Breast epithelium (tissue), 3 donors: ENCODE results near the gene TSR1.

Source experiments
- POLR2A ChIP-seq: fragments of 450-650 bp; IDR thresholded peaks from one replicate; pipeline ENCODE4 v1.6.1; 2016; ENCODE audit warnings: antibody characterized with exemption, mild to moderate bottlenecking, moderate library complexity
- POLR2AphosphoS5 ChIP-seq, 3 donors: sonication (generic); formaldehyde crosslinking; IDR thresholded peaks; one replicate each; pipeline ENCODE4 v1.6.1; 2017; ENCODE audit warnings: antibody characterized with exemption in 3 of 3
- TF ChIP-seq, protein P1 (sequence below), 3 donors: fragments of 450-650 bp; IDR thresholded peaks; one replicate each; pipeline ENCODE4 v1.5.1; 2016 to 2017; ENCODE audit warnings: antibody characterized with exemption in 3 of 3, mild to moderate bottlenecking in 3 of 3, moderate library complexity in 3 of 3

DNA sequence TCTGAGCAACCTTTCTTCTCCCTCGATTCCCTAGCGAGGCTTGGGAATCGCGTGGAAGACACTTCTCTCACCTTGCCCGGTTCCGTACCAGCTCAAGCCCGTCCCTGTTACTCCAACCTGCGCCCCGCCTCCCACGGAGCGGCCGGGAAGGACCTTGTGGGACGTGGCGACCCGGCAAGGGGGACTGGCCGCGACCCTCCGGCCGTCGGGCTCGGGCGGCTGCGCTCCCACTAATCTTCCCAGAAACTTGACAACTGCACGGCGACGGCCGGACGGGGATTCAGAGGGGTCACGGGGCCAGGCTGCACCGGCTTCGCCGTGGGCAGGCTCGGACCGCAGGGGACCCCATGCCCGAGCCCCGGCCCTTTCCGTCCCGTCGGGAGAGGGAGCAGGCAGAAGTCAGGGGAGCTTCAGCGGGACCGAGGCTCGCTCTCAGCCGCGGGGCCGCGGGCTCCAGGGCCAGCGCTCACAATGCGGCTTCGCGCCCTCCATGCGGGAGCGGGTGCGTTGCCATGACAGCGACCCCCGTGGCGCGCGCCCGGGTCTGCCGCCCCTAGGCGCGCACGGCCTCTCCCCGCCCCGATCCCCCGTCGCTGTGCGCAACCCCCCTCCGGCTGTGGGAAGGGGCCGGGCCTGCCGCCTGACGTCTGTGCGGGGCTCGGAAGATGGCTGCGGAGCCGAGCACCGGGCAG lies 741 bp upstream of the TSR1 start, which contains the start of gene SGSM2:
- TF ChIP-seq, protein P1, sequence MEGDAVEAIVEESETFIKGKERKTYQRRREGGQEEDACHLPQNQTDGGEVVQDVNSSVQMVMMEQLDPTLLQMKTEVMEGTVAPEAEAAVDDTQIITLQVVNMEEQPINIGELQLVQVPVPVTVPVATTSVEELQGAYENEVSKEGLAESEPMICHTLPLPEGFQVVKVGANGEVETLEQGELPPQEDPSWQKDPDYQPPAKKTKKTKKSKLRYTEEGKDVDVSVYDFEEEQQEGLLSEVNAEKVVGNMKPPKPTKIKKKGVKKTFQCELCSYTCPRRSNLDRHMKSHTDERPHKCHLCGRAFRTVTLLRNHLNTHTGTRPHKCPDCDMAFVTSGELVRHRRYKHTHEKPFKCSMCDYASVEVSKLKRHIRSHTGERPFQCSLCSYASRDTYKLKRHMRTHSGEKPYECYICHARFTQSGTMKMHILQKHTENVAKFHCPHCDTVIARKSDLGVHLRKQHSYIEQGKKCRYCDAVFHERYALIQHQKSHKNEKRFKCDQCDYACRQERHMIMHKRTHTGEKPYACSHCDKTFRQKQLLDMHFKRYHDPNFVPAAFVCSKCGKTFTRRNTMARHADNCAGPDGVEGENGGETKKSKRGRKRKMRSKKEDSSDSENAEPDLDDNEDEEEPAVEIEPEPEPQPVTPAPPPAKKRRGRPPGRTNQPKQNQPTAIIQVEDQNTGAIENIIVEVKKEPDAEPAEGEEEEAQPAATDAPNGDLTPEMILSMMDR (IDR thresholded peaks at IDR 0.05): no peak
- TF ChIP-seq POLR2A (no peak), POLR2AphosphoS5 (IDR thresholded peaks at IDR 0.05) (no peak)
